Measurements from ENCODE around the gene RPA3. TPM values are rescaled to one million over a fixed set of nuclear protein-coding genes. Genes with fewer than 3 reads are reported as not detected.

Gene RPA3
- total RNA-seq, 4 donors from 2014 or later = 8.3 to 15.6 (median 10.3) TPM

- H3K4me3 ChIP-seq (ENCODE audit: low read depth, poor library complexity, severe bottlenecking) = no peak overlapping the region
- WGBS, 2 donors = 86 to 87% methylated on average over 4 of the region's 4 CpGs
- no peak for TF ChIP-seq CTCF (IDR thresholded peaks at IDR 0.05)
- no peak for TF ChIP-seq POLR2A (IDR thresholded peaks at IDR 0.05)
- no peak for DNase-seq (ENCODE audit: low spot score in 2 of 2)
- intact Hi-C loops (cut with DNase I; ENCODE audit: low total_unique reads) = loop anchor here (10.0 kb wide), 1 partner anchor 66 kb away; no protein-coding TSS in a partner anchor
Measured at GRCh38 chr7:7688956-7689355, 29.5 kb downstream of the RPA3 start.

GRCh38 chr7:7688310-7688709 is 30.1 kb downstream of the RPA3 start:
- H3K4me3 ChIP-seq (ENCODE audit: low read depth, poor library complexity, severe bottlenecking) = no peak overlapping the region
- no peak for TF ChIP-seq CTCF (IDR thresholded peaks at IDR 0.05)
- TF ChIP-seq POLR2A (IDR thresholded peaks at IDR 0.05) = no peak
- intact Hi-C loops (cut with DNase I; ENCODE audit: low total_unique reads) = loop anchor here (10.0 kb wide), 1 partner anchor 66 kb away; no protein-coding TSS in a partner anchor
- 38 to 41% methylated on average over 6 of the region's 6 CpGs for WGBS, 2 donors
- no peak for DNase-seq (ENCODE audit: low spot score in 2 of 2)

GRCh38 chr7:7687800-7688199 is 30.6 kb downstream of the RPA3 start:
- H3K4me3 ChIP-seq (ENCODE audit: low read depth, poor library complexity, severe bottlenecking) = no peak overlapping the region
- no peak for DNase-seq (ENCODE audit: low spot score in 2 of 2)
- no peak for TF ChIP-seq CTCF (IDR thresholded peaks at IDR 0.05)
- no peak for TF ChIP-seq POLR2A (IDR thresholded peaks at IDR 0.05)
- 7 to 11% methylated on average over 1 of the region's 1 CpG for WGBS, 2 donors
- intact Hi-C loops (cut with DNase I; ENCODE audit: low total_unique reads) = loop anchor here (10.0 kb wide), 1 partner anchor 67 kb away; no protein-coding TSS in a partner anchor

GRCh38 chr7:7686811-7687508 is 31.4 kb downstream of the RPA3 start:
- TF ChIP-seq CTCF (IDR thresholded peaks at IDR 0.05) (no peak), POLR2A (IDR thresholded peaks at IDR 0.05) (no peak)
- intact Hi-C loops (cut with DNase I; ENCODE audit: low total_unique reads) = loop anchor here (10.0 kb wide), 1 partner anchor 68 kb away; no protein-coding TSS in a partner anchor
- DNase-seq (ENCODE audit: low spot score in 2 of 2) = no peak
- H3K4me3 ChIP-seq (ENCODE audit: low read depth, poor library complexity, severe bottlenecking) = no peak overlapping the region
- WGBS, 2 donors = 62 to 67% methylated on average over 2 of the region's 2 CpGs

- intact Hi-C loops (cut with DNase I; ENCODE audit: low total_unique reads) = loop anchor here (10.0 kb wide), 1 partner anchor 72 kb away; no protein-coding TSS in a partner anchor
- WGBS, 2 donors = 42 to 43% methylated on average over 5 of the region's 5 CpGs
- H3K4me3 ChIP-seq (ENCODE audit: low read depth, poor library complexity, severe bottlenecking) = no peak overlapping the region
- DNase-seq (ENCODE audit: low spot score in 2 of 2) = no peak
- TF ChIP-seq CTCF (IDR thresholded peaks at IDR 0.05) (no peak), POLR2A (IDR thresholded peaks at IDR 0.05) (no peak)
Measured at GRCh38 chr7:7682861-7683260, 35.5 kb downstream of the RPA3 start.

All from lower leg skin (tissue), 4 donors.